Ovary (tissue), 3 donors: Measurements from ENCODE around the gene ENTPD1.

ENCODE experiments used
- EP300 ChIP-seq: sonication (generic); formaldehyde crosslinking; IDR thresholded peaks from one replicate; pipeline ENCODE4 v1.6.1; 2017; ENCODE audit warnings: antibody characterized with exemption
- POLR2A ChIP-seq: fragments of 450-650 bp; IDR thresholded peaks from one replicate; pipeline ENCODE4 v1.6.1; 2017; ENCODE audit warnings: antibody characterized with exemption, mild to moderate bottlenecking, moderate library complexity
- TF ChIP-seq, protein P1 (sequence below), 3 donors: fragments of 450-650 bp in 2 of 3; fragments of 200-600 bp in 1 of 3; IDR thresholded peaks; one replicate each; pipeline versions ENCODE4 v1.5.1 to v1.8.0; 2016 to 2022; ENCODE audit warnings: antibody characterized with exemption in 3 of 3, mild to moderate bottlenecking in 1 of 3
- donor health status: DM: no; HTN: no; CAD: no.

DNA sequence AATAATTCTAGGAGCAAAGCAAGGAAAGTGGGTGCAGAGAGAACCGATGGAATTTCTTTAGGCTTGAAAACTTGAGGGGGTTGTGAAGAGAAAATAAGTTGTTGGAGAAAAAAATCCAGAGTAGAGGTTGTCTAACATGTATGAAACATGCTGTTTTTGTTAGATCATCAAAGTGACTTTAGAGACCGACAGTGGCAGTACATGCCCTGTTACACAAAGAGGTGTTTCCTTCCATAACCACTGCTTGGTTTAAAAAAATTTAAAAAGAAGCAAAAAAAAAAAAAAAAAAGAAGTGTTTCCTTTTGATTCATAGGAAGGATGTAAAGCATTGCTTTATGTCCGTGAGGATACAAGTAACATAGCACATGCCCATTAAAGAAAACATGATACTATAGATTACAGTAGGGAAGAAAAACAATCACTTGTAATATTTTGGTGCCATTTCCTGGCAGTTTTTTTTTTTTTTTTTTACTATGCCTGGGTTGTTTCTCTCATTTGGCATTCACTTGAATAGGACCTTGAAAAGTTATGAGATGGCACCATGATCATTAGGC, 6.1 kb downstream of the ENTPD1 start:
- TF ChIP-seq, protein P1, sequence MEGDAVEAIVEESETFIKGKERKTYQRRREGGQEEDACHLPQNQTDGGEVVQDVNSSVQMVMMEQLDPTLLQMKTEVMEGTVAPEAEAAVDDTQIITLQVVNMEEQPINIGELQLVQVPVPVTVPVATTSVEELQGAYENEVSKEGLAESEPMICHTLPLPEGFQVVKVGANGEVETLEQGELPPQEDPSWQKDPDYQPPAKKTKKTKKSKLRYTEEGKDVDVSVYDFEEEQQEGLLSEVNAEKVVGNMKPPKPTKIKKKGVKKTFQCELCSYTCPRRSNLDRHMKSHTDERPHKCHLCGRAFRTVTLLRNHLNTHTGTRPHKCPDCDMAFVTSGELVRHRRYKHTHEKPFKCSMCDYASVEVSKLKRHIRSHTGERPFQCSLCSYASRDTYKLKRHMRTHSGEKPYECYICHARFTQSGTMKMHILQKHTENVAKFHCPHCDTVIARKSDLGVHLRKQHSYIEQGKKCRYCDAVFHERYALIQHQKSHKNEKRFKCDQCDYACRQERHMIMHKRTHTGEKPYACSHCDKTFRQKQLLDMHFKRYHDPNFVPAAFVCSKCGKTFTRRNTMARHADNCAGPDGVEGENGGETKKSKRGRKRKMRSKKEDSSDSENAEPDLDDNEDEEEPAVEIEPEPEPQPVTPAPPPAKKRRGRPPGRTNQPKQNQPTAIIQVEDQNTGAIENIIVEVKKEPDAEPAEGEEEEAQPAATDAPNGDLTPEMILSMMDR (IDR thresholded peaks at IDR 0.05): no peak
- TF ChIP-seq POLR2A: no peak
- TF ChIP-seq EP300: no peak
